Ascending aorta (tissue), 2 donors: ENCODE measurements around the gene ENDOD1. TPM values are rescaled to one million over a fixed set of nuclear protein-coding genes. Genes with fewer than 3 reads are reported as not detected.

ENCODE experiments used
- DNase-seq, 2 donors: peaks; one replicate each; pipeline ENCODE4 v3.0.0-alpha.2; 2019; ENCODE audit warnings: low spot score in 2 of 2
- H3K27ac ChIP-seq, 2 donors: fragments of 200-600 bp; sonication (generic); one replicate each; pipeline ENCODE4 v1.5.1; 2016 to 2017; ENCODE audit warnings: mild to moderate bottlenecking in 1 of 2
- H3K27me3 ChIP-seq: fragments of 200-600 bp; sonication (generic); one replicate; pipeline ENCODE4 v1.5.1; 2017
- H3K36me3 ChIP-seq, 2 donors: fragments of 200-600 bp; sonication (generic); one replicate each; pipeline ENCODE4 v1.5.1; 2016
- H3K4me1 ChIP-seq, 2 donors: fragments of 200-600 bp; sonication (generic); one replicate each; pipeline ENCODE4 v1.5.1; 2016 to 2017; ENCODE audit warnings: mild to moderate bottlenecking in 1 of 2
- H3K4me3 ChIP-seq, 2 donors: fragments of 200-600 bp; sonication (generic); one replicate each; pipeline ENCODE4 v1.5.1; 2016 to 2017; ENCODE audit warnings: mild to moderate bottlenecking in 1 of 2
- H3K9me3 ChIP-seq, 2 donors: fragments of 200-600 bp; sonication (generic); one replicate each; pipeline ENCODE4 v1.5.1; 2016
- CTCF ChIP-seq, 3 experiments: fragments of 200-600 bp in 2 of 3; fragments of 450-650 bp in 1 of 3; sonication (generic) in 2 of 3; IDR thresholded peaks; one replicate each; pipeline ENCODE4 v1.5.1; 2016 to 2019; ENCODE audit warnings: antibody characterized with exemption in 3 of 3, mild to moderate bottlenecking in 1 of 3, moderate library complexity in 1 of 3
- intact Hi-C: fragments of 100-400 bp; cut with DNase I; formaldehyde crosslinking; loops from one replicate; pipeline ENCODE4 v1.15.1; 2023
- total RNA-seq: library from RNA; depleted of rRNA; stranded (reverse); fragments of >200 nt; gene quantifications from one replicate; pipeline ENCODE4 v1.1.0, GENCODE V29; 2016

Gene ENDOD1
- total RNA-seq, 1 donor from 2014 or later: 60.2 TPM

GRCh38 chr11:95068549-95068948, 21.1 kb upstream of the ENDOD1 start:
- Histone ChIP-seq H3K27me3 (no peaks in the 10 kb centered on the region), H3K4me3 (peak overlapping the region; percentile 88 to 95), H3K36me3 (peaks cover 0 to 3% of the 10 kb centered on the region in 2 donors), H3K27ac (peak overlapping the region; percentile 98 to 99), H3K9me3 (no peaks in the 10 kb centered on the region), H3K4me1 (peaks cover 0 to 14% of the 10 kb centered on the region in 2 donors)
- intact Hi-C loops: loop anchor here (1.0 to 10.0 kb wide), 5 partner anchors 39 to 639 kb away; partner anchors contain the start of genes ANKRD49, CWC15, KDM4D and MRE11
- TF ChIP-seq CTCF (IDR thresholded peaks at IDR 0.05): no peak
- DNase-seq: peak; percentile 69 to 91

- no peak for DNase-seq
- Histone ChIP-seq H3K27ac (no peak overlapping the region), H3K36me3 (peaks cover 0 to 3% of the 10 kb centered on the region in 2 donors), H3K4me1 (peaks cover 0 to 28% of the 10 kb centered on the region in 2 donors), H3K4me3 (no peak overlapping the region), H3K9me3 (no peaks in the 10 kb centered on the region), H3K27me3 (no peaks in the 10 kb centered on the region)
- no peak for TF ChIP-seq CTCF (IDR thresholded peaks at IDR 0.05)
- intact Hi-C loops: loop anchor here (10.0 kb wide), 1 partner anchor 926 kb away; no protein-coding TSS in a partner anchor
Measured at GRCh38 chr11:95070471-95070870, 19.2 kb upstream of the ENDOD1 start.

- Histone ChIP-seq H3K27ac (no peak overlapping the region), H3K27me3 (no peaks in the 10 kb centered on the region), H3K9me3 (no peaks in the 10 kb centered on the region), H3K4me3 (no peak overlapping the region), H3K4me1 (peaks cover 5 to 45% of the 10 kb centered on the region in 2 donors), H3K36me3 (peaks cover 0 to 3% of the 10 kb centered on the region in 2 donors)
- no peak for DNase-seq
- TF ChIP-seq CTCF (IDR thresholded peaks at IDR 0.05): no peak
- intact Hi-C loops: loop anchor here (10.0 kb wide), 1 partner anchor 928 kb away; no protein-coding TSS in a partner anchor
Measured at GRCh38 chr11:95072948-95073347, 16.7 kb upstream of the ENDOD1 start.

GRCh38 chr11:95074792-95075563, 14.7 kb upstream of the ENDOD1 start:
- Histone ChIP-seq H3K36me3 (peaks cover 0 to 3% of the 10 kb centered on the region in 2 donors), H3K9me3 (no peaks in the 10 kb centered on the region), H3K4me1 (peaks cover 5 to 38% of the 10 kb centered on the region in 2 donors), H3K27ac (peak overlapping the region; percentile 3 to 85), H3K27me3 (no peaks in the 10 kb centered on the region), H3K4me3 (no peak overlapping the region)
- no peak for TF ChIP-seq CTCF (IDR thresholded peaks at IDR 0.05)
- DNase-seq: no peak
- intact Hi-C loops: loop anchor here (10.0 kb wide), 1 partner anchor 930 kb away; no protein-coding TSS in a partner anchor

GRCh38 chr11:95076416-95076815, 13.2 kb upstream of the ENDOD1 start:
- Histone ChIP-seq H3K27me3 (no peaks in the 10 kb centered on the region), H3K36me3 (no peaks in the 10 kb centered on the region), H3K9me3 (no peaks in the 10 kb centered on the region), H3K4me1 (peaks cover 15 to 46% of the 10 kb centered on the region in 2 donors), H3K27ac (peak overlapping the region; percentile 80 to 85), H3K4me3 (no peak overlapping the region)
- no peak for TF ChIP-seq CTCF (IDR thresholded peaks at IDR 0.05)
- intact Hi-C loops: loop anchor here (1.0 to 10.0 kb wide), 2 partner anchors 13 to 932 kb away; partner anchors contain the start of gene ENDOD1
- peak in 1 of 2 donors; percentile 84 for DNase-seq
